Psoas muscle (tissue), 8 donors: Measurements from ENCODE around the gene NUFIP2. TPM values are rescaled to one million over a fixed set of nuclear protein-coding genes. Genes with fewer than 3 reads are reported as not detected.

ENCODE experiments used
- ATAC-seq, 4 donors: fragments of 200-7000 bp; cut with Tn5 transposase; one replicate each; pipeline ENCODE4 v1.9.1; 2020; ENCODE audit warnings: moderate library complexity in 3 of 4, mild to moderate bottlenecking in 2 of 4
- DNase-seq, 2 donors: peaks; one replicate each; pipeline ENCODE4 v3.0.0-alpha.2; 2020
- H3K27ac ChIP-seq: fragments of 200-600 bp; one replicate; pipeline ENCODE4 v1.8.0; 2022
- H3K27me3 ChIP-seq, 3 donors: fragments of 200-600 bp in 1 of 3; one replicate each; pipeline versions ENCODE4 v1.6.1 to v1.8.0; 2013 to 2022; ENCODE audit warnings: low read length in 2 of 3, mild to moderate bottlenecking in 2 of 3, moderate library complexity in 1 of 3; ENCODE audit not compliant: insufficient read depth in 3 of 3
- H3K36me3 ChIP-seq, 2 donors: fragments of 200-600 bp in 1 of 2; one replicate each; pipeline versions ENCODE4 v1.6.1 to v1.8.0; 2013 to 2022; ENCODE audit warnings: low read depth in 1 of 2, mild to moderate bottlenecking in 1 of 2, moderate library complexity in 1 of 2; ENCODE audit not compliant: insufficient read depth in 1 of 2
- H3K4me1 ChIP-seq: fragments of 200-600 bp; one replicate; pipeline ENCODE4 v1.8.0; 2022
- H3K4me3 ChIP-seq: fragments of 200-600 bp; one replicate; pipeline ENCODE4 v1.8.0; 2022; ENCODE audit warnings: mild to moderate bottlenecking
- H3K9me3 ChIP-seq: fragments of 200-600 bp; one replicate; pipeline ENCODE4 v1.8.0; 2022
- WGBS, 3 donors: extraction: QIAGEN DNeasy Blood & Tissue Kit; methylation state at CpG; one replicate each; pipeline versions ENCODE4 v1.1.6 to v1.1.7; 2013; 5-methylcytosine and 5-hydroxymethylcytosine counted together
- intact Hi-C, 2 donors: fragments of 100-400 bp; cut with DNase I; formaldehyde crosslinking; loops; one replicate each; pipeline versions ENCODE4 v1.11.0 to v1.14.2; 2022
- polyA plus RNA-seq, 3 donors: library from polyadenylated mRNA; stranded (reverse); fragments of 200-250 nt; gene quantifications; one replicate each; pipeline ENCODE4 v1.2.3, GENCODE V29; 2013
- total RNA-seq, 4 donors: library from RNA; stranded (reverse); fragmentation: NEBNext Ultra II Directional in 2 of 4; extraction: Animal tissue kit (Norgen Biotek cat#: 25700) in 2 of 4; gene quantifications; one replicate each; pipeline versions ENCODE4 v1.2.1 to v1.2.4, GENCODE V29; 2021 to 2023
- TF ChIP-seq, protein P1 (sequence below): fragments of 200-600 bp; IDR thresholded peaks from one replicate; pipeline ENCODE4 v1.8.0; 2022; ENCODE audit warnings: antibody characterized with exemption
- donor health status: healthy with polysubstance abuse.
- donor health status: DM: no; HTN: no; CAD: no; lungs with moderate emphysema.
- donor health status: Bipolar disorder and iron deficiency.
- donor health status: healthy.
- donor health status: DM: yes; HTN: yes; CAD: no.
- donor health status: DM: no; HTN: no; CAD: no.
- donor health status: DM: no; HTN: no; CAD: no.
- donor health status: DM: yes; HTN: yes; CAD: no.

Gene NUFIP2
- total and polyA plus RNA-seq, 7 donors: 7.3 to 50.0 (median 31.1) TPM

GRCh38 chr17:29215717-29216116 is 78.2 kb downstream of the NUFIP2 start:
- intact Hi-C loops: no loop called here
- no peak for DNase-seq
- TF ChIP-seq, protein P1, sequence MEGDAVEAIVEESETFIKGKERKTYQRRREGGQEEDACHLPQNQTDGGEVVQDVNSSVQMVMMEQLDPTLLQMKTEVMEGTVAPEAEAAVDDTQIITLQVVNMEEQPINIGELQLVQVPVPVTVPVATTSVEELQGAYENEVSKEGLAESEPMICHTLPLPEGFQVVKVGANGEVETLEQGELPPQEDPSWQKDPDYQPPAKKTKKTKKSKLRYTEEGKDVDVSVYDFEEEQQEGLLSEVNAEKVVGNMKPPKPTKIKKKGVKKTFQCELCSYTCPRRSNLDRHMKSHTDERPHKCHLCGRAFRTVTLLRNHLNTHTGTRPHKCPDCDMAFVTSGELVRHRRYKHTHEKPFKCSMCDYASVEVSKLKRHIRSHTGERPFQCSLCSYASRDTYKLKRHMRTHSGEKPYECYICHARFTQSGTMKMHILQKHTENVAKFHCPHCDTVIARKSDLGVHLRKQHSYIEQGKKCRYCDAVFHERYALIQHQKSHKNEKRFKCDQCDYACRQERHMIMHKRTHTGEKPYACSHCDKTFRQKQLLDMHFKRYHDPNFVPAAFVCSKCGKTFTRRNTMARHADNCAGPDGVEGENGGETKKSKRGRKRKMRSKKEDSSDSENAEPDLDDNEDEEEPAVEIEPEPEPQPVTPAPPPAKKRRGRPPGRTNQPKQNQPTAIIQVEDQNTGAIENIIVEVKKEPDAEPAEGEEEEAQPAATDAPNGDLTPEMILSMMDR: no peak
- H3K27me3 ChIP-seq: no peaks in the 10 kb centered on the region
- ATAC-seq: peak in 3 of 4 donors; percentile 31 to 54 (median 47)
- H3K4me3 ChIP-seq: no peak overlapping the region
- H3K27ac ChIP-seq: no peak overlapping the region
- no peaks in the 10 kb centered on the region for H3K36me3 ChIP-seq
- no peaks in the 10 kb centered on the region for H3K9me3 ChIP-seq
- WGBS, 3 donors: 69 to 76% (median 75%) methylated on average over 4 of the region's 4 CpGs
- H3K4me1 ChIP-seq: no peaks in the 10 kb centered on the region

DNA sequence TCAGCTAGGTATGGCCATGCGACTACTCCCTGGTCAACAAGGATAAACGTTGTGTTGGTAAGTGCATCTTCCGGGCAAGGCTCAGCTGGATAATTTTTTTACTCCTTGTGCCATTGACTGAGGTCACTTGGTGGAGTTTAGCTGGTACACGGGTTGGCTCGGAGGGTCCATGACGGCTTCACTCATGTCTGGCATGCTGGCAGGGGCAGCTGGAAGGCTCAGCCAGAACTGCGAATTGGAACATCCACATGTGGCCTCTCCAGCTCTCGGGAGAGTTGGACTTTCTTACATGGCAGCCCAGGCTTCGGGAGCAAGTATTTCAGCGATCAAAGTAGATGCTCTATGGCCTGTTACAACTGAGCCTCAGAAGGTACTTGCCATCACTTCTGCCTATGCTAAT is 78.8 kb downstream of the NUFIP2 start:
- Histone ChIP-seq H3K27me3 (no peaks in the 10 kb centered on the region), H3K4me3 (no peak overlapping the region), H3K9me3 (no peaks in the 10 kb centered on the region), H3K36me3 (no peaks in the 10 kb centered on the region), H3K27ac (no peak overlapping the region), H3K4me1 (no peaks in the 10 kb centered on the region)
- intact Hi-C loops: no loop called here
- DNase-seq: no peak
- TF ChIP-seq, protein P1: no peak
- 44 to 51% (median 46%) methylated on average over 10 of the region's 10 CpGs for WGBS, 3 donors
- ATAC-seq: peak in 2 of 4 donors; percentile 14 to 51

DNA sequence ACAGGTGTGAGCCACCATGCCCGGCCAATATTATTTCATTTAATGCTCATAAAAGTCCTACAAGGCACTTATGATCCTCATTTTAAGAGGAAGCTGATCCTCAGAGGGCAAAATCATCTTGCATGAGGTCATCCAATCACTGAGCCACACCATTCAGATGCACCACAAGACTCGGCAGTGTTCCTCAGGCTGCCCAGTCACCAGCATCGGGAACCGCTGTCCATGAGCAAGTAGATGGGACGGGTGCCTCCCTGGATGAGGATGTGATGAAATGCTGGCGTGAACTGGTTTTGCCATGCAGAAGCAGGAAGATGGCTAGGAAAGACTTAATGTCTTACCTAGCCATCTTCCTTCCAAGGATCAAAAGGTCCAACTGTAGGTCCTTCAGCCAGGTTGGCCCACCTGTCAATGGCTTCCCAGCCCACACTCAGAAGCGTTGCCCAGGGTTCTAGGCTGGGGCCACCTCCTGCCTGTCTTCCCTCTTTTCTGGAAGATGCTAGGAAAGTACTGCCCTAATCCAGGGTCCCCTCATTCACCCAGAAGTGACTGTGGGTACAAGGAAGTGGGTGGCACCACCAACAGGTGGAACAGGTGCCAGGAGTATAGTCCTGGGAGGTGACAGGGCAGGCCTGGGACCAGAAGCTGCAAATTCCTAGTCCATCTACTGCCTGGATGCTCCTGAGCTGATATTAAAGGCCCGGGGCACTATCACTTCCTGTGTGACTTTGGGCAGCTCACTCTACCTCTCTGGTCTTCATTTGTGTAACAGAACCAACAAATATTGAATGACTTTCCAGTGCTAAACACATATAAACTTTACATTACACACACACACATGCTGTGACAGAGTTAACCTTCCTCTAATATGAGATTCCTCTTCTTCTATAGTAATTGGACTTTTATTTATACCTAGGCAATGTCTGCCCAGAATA is 79.5 kb downstream of the NUFIP2 start:
- intact Hi-C loops: no loop called here
- Histone ChIP-seq H3K4me1 (no peaks in the 10 kb centered on the region), H3K9me3 (no peaks in the 10 kb centered on the region), H3K27ac (no peak overlapping the region), H3K4me3 (no peak overlapping the region), H3K27me3 (no peaks in the 10 kb centered on the region), H3K36me3 (no peaks in the 10 kb centered on the region)
- TF ChIP-seq, protein P1: no peak
- DNase-seq (no peak), ATAC-seq (no peak)
- 82 to 88% (median 84%) methylated on average over 8 of the region's 8 CpGs for WGBS, 3 donors

DNA sequence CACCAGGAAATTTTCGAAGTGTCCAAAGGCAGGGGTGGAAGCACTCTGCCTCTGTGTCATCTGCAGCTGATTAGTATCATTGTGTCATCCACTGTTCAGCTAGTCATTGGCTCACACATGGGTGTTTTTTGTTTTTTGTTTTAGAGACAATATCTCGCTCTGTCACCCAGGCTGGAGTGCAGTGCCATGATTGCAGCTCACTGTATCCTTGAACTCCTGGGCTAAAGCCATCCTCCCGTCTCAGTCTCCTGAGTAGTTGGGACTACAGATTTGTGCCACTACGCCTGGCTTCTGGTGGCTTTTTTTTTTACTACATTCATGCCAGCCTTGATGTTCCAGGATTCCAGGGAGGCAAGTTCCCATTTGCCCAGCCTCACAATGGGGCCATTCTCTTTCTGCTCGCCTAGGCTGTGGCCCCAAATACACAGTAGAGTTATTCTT is 81.2 kb downstream of the NUFIP2 start:
- WGBS, 3 donors: 63 to 74% (median 66%) methylated on average over 5 of the region's 5 CpGs
- DNase-seq: no peak
- no peaks in the 10 kb centered on the region for H3K4me1 ChIP-seq
- H3K27me3 ChIP-seq: no peaks in the 10 kb centered on the region
- TF ChIP-seq, protein P1: no peak
- intact Hi-C loops: no loop called here
- ATAC-seq: no peak
- no peak overlapping the region for H3K27ac ChIP-seq
- no peaks in the 10 kb centered on the region for H3K36me3 ChIP-seq
- H3K4me3 ChIP-seq: no peak overlapping the region
- H3K9me3 ChIP-seq: no peaks in the 10 kb centered on the region
